ENCODE data around the gene ENOSF1.

Gene ENOSF1

DNA sequence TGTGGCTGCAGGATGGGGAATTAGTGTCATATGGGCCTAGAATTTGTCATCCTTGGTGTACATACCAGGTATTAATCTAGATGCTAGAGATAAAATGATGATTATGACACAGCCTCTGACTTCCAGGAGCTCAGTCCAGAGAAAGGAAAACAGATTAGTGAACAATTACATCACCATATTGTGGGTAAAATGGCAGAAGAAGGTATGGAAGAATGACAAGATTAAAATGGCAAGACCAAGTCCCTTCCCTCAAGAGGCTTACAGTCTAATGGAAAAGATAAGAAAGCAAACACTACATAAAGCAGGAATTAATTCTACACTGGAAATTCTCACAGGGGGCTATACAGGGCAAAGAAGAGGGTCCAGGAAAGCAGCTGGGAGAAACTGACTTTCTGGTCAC, 80.9 kb downstream of the ENOSF1 start:
- TF ChIP-seq, protein P1, sequence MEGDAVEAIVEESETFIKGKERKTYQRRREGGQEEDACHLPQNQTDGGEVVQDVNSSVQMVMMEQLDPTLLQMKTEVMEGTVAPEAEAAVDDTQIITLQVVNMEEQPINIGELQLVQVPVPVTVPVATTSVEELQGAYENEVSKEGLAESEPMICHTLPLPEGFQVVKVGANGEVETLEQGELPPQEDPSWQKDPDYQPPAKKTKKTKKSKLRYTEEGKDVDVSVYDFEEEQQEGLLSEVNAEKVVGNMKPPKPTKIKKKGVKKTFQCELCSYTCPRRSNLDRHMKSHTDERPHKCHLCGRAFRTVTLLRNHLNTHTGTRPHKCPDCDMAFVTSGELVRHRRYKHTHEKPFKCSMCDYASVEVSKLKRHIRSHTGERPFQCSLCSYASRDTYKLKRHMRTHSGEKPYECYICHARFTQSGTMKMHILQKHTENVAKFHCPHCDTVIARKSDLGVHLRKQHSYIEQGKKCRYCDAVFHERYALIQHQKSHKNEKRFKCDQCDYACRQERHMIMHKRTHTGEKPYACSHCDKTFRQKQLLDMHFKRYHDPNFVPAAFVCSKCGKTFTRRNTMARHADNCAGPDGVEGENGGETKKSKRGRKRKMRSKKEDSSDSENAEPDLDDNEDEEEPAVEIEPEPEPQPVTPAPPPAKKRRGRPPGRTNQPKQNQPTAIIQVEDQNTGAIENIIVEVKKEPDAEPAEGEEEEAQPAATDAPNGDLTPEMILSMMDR (conservative IDR thresholded peaks at IDR 0.05): no peak
- H3K27ac ChIP-seq: no peak overlapping the region

DNA sequence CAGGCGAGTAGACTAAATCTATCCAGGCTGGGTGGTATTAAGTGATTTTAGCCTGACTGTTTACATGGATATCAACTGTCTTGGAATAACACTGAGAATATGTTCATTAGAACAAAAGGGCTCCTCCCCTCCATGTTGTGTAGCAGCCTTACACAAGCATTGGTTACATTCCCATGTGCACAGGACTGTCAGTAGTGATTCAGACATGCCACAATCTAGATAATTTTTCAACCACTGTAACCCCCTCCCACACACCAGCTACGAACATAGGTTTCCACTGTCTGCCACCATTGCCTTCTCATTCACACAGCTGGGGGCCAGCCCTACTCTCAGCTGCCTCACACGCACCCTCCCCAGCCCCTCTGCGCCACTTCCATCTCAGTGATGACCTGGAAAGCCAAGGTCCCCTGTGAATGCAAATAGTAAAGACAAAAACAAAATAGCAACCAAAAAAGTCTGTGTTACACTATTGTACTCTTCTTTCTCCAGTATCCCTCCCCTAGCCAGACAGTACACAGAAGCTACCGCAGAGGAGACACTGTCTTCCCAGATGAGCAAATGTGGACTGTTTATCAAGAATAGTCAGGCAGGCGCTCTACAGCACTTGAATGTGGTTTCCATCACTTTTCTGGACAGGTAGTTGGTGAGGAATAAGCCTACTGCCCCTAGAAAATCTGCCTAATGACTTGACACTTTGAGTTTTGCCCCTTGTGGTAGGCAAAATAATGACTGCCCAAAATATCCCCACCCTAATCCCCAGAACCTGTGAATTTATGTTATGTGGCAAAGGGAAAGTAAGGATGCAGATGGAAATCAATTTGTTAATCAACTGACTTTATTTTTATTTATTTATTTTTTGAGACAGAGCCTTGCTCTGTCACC, 82.9 kb downstream of the ENOSF1 start:
- TF ChIP-seq, protein P1 (conservative IDR thresholded peaks at IDR 0.05): no peak
- no peak overlapping the region for H3K27ac ChIP-seq

DNA sequence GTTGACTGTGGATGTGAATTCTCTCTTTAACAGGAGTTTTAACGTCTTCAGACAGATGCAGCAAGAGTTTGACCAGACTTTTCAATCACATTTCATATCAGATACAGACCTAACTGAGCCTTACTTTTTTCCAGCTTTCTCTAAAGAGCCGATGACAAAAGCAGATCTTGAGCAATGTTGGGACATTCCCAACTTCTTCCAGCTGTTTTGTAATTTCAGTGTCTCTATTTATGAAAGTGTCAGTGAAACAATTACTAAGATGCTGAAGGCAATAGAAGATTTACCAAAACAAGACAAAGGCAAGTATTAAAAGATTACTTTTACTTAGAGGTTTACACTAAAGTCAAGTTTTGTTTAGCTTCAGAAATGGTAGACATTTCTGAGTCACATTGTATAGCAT, 85.2 kb downstream of the ENOSF1 start:
- H3K27ac ChIP-seq: no peak overlapping the region
- TF ChIP-seq, protein P1 (conservative IDR thresholded peaks at IDR 0.05): no peak

- H3K27ac ChIP-seq: no peak overlapping the region
- TF ChIP-seq, protein P1 (conservative IDR thresholded peaks at IDR 0.05): peak; percentile 89
Observed at GRCh38 chr18:623761-624620, 88.4 kb downstream of the ENOSF1 start.

GRCh38 chr18:622289-622688, 90.1 kb downstream of the ENOSF1 start:
- H3K27ac ChIP-seq: no peak overlapping the region
- TF ChIP-seq, protein P1 (conservative IDR thresholded peaks at IDR 0.05): no peak

DNA sequence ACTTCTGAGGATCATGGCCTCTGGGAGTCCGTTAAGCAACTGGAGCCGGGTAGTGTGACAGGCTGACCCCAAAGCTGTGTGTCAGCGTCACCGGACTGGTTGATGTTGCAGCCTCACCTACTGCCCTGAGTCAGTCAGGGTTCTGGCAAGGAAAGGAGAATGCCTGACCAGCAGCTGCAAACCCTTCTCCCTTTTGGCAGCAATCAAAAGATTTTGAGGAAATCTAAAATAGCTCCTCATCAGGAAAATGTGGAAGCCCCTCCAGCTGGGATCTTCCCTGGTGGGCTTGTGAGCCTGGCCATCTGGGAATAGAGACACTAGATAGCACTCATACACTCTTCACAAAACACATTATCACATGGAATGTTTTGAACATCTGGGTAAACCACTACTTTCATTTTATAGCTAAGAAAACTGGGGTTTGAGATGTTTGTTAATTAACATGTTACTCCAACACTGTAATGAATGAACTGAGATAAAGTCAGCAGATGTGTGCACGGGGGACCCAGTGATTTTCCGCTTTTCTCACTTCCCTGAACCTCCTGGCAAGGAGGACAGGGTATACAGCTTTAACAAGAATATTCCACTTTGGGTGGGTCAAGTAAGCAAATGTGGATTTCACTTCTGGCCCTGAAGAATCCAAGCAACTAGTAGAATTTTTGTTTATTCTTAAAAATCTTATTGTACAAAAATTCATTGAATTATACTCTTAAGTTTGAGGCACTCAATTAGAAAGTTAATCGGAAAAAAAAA, 91.0 kb downstream of the ENOSF1 start:
- no peak overlapping the region for H3K27ac ChIP-seq
- TF ChIP-seq, protein P1 (conservative IDR thresholded peaks at IDR 0.05): no peak
